Measurements from ENCODE around the gene CACNA1I. TPM values are rescaled to one million over a fixed set of nuclear protein-coding genes. Genes with fewer than 3 reads are reported as not detected.
A peak's percentile ranks its signal among the peaks of the same experiment; 100 is the strongest.

CACNA1I gene
- total RNA-seq, 1 experiment from 2014 or later, result 0.90 TPM

GRCh38 chr22:39559456-39560105, 11.0 kb upstream of the CACNA1I start:
- intact Hi-C loops (cut with micrococcal nuclease; ENCODE audit: unreplicated experiment), result no loop called here
- H3K36me3 ChIP-seq (ENCODE audit: insufficient read depth, low read length, poor library complexity, severe bottlenecking), result no peaks in the 10 kb centered on the region
- TF ChIP-seq EZH2 (IDR thresholded peaks at IDR 0.05; ENCODE audit: borderline replicate concordance, low read depth, low read length, poor library complexity, severe bottlenecking), result no peak
- TF ChIP-seq CTCF (conservative IDR thresholded peaks at IDR 0.05; ENCODE audit: low read depth, low read length), result peak; percentile 59
- ChIA-PET POLR2A (ENCODE audit: low non-redundant PET) (no interaction called here), CTCF (no interaction called here)
- H3K4me1 ChIP-seq (ENCODE audit: insufficient read depth, low read length, poor library complexity, severe bottlenecking), result no peaks in the 10 kb centered on the region
- BruUV-seq (replicated peaks), result no TSS peak
- DNase-seq (ENCODE audit: low spot score), result no peak
- H3K27me3 ChIP-seq (replicated peaks; ENCODE audit: insufficient read depth, low read depth, low read length, poor library complexity), result peaks cover 36% of the 10 kb centered on the region
- no peaks in the 10 kb centered on the region for H3K9me3 ChIP-seq (ENCODE audit: low read depth, low read length, poor library complexity, severe bottlenecking)
- no peak overlapping the region for H3K4me3 ChIP-seq (ENCODE audit: low read depth, low read length, poor library complexity, severe bottlenecking)
- no peak overlapping the region for H3K27ac ChIP-seq (ENCODE audit: low read depth, low read length, poor library complexity, severe bottlenecking)

GRCh38 chr22:39560127-39560526, 10.4 kb upstream of the CACNA1I start:
- intact Hi-C loops (cut with micrococcal nuclease; ENCODE audit: unreplicated experiment), result no loop called here
- ChIA-PET POLR2A (ENCODE audit: low non-redundant PET) (no interaction called here), CTCF (no interaction called here)
- TF ChIP-seq EZH2 (IDR thresholded peaks at IDR 0.05; ENCODE audit: borderline replicate concordance, low read depth, low read length, poor library complexity, severe bottlenecking) (no peak), CTCF (conservative IDR thresholded peaks at IDR 0.05; ENCODE audit: low read depth, low read length) (no peak)
- peaks cover 36% of the 10 kb centered on the region for H3K27me3 ChIP-seq (replicated peaks; ENCODE audit: insufficient read depth, low read depth, low read length, poor library complexity)
- no peaks in the 10 kb centered on the region for H3K4me1 ChIP-seq (ENCODE audit: insufficient read depth, low read length, poor library complexity, severe bottlenecking)
- H3K27ac ChIP-seq (ENCODE audit: low read depth, low read length, poor library complexity, severe bottlenecking), result no peak overlapping the region
- H3K9me3 ChIP-seq (ENCODE audit: low read depth, low read length, poor library complexity, severe bottlenecking), result no peaks in the 10 kb centered on the region
- no peak for DNase-seq (ENCODE audit: low spot score)
- no peaks in the 10 kb centered on the region for H3K36me3 ChIP-seq (ENCODE audit: insufficient read depth, low read length, poor library complexity, severe bottlenecking)
- no TSS peak for BruUV-seq (replicated peaks)
- no peak overlapping the region for H3K4me3 ChIP-seq (ENCODE audit: low read depth, low read length, poor library complexity, severe bottlenecking)

GRCh38 chr22:39562839-39563489, 7.6 kb upstream of the CACNA1I start:
- BruUV-seq (replicated peaks), result no TSS peak

More at GRCh38 chr22:39562839-39563489, 7.6 kb upstream of the CACNA1I start:
- H3K27ac ChIP-seq (ENCODE audit: low read depth, low read length, poor library complexity, severe bottlenecking), result no peak overlapping the region
- no peak overlapping the region for H3K4me3 ChIP-seq (ENCODE audit: low read depth, low read length, poor library complexity, severe bottlenecking)
- peaks cover 14% of the 10 kb centered on the region for H3K27me3 ChIP-seq (replicated peaks; ENCODE audit: insufficient read depth, low read depth, low read length, poor library complexity)
- TF ChIP-seq EZH2 (IDR thresholded peaks at IDR 0.05; ENCODE audit: borderline replicate concordance, low read depth, low read length, poor library complexity, severe bottlenecking), result no peak
- no peak for TF ChIP-seq CTCF (conservative IDR thresholded peaks at IDR 0.05; ENCODE audit: low read depth, low read length)
- CTCF ChIA-PET, result interaction anchor here (1.0 kb wide), 1 partner anchor 462 kb away, joined by 3 read pairs; no protein-coding TSS in a partner anchor
- H3K4me1 ChIP-seq (ENCODE audit: insufficient read depth, low read length, poor library complexity, severe bottlenecking), result no peaks in the 10 kb centered on the region
- no peaks in the 10 kb centered on the region for H3K36me3 ChIP-seq (ENCODE audit: insufficient read depth, low read length, poor library complexity, severe bottlenecking)
- H3K9me3 ChIP-seq (ENCODE audit: low read depth, low read length, poor library complexity, severe bottlenecking), result no peaks in the 10 kb centered on the region
- POLR2A ChIA-PET (ENCODE audit: low non-redundant PET), result no interaction called here
- DNase-seq (ENCODE audit: low spot score), result no peak
- intact Hi-C loops (cut with micrococcal nuclease; ENCODE audit: unreplicated experiment), result no loop called here
